ENCODE results near the gene PARVB.

PARVB gene

DNA sequence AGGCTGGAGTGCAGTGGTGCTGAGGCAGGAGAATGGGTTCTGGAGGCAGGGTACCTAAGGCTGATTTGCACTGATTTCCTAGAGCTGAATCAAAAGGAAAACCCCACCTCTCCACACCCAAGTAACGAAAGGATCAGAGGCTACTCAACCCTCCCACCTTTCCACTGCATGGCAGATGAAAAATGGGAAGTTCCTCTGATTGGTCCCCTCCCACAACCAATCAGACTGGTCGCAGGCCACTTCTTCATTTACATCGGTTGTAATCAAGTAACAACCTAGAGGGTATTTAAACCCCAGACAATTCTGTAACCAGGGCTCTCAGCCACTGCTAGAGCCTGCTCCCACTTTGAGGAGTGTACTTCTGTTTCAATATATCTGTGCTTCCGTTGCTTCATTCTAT, 18.6 kb upstream of the PARVB start:
- no peak overlapping the region for H2BK15ac ChIP-seq (ENCODE audit: low read length)
- H3K79me1 ChIP-seq (ENCODE audit: low read depth, low read length) = no peaks in the 10 kb centered on the region
- H3K14ac ChIP-seq (ENCODE audit: low read length) = no peak overlapping the region
- no peak overlapping the region for H3K4me2 ChIP-seq (ENCODE audit: insufficient read depth, low read length, poor library complexity, severe bottlenecking)
- no peak overlapping the region for H3K4ac ChIP-seq (ENCODE audit: low read length)
- H3K23ac ChIP-seq (ENCODE audit: low read depth, low read length, poor library complexity) = no peak overlapping the region
- H3K4me3 ChIP-seq (ENCODE audit: low read length in 2 of 2) = no peak overlapping the region
- H2AK5ac ChIP-seq (ENCODE audit: low read depth, low read length) = no peak overlapping the region
- H3K9me3 ChIP-seq (replicated peaks in 1 of 2; ENCODE audit: control insufficient read depth in 2 of 2, insufficient read depth in 1 of 2, low read depth in 1 of 2, low read length in 2 of 2) = peaks cover 3 to 6% of the 10 kb centered on the region in 2 donors
- H2BK12ac ChIP-seq (ENCODE audit: low read length) = no peak overlapping the region
- no peak for DNase-seq (ENCODE audit: low spot score)
- no peak overlapping the region for H4K8ac ChIP-seq (ENCODE audit: low read depth, low read length)
- H2BK120ac ChIP-seq (ENCODE audit: low read depth, low read length) = no peak overlapping the region
- peaks cover 0 to 3% of the 10 kb centered on the region in 2 donors for H3K4me1 ChIP-seq (ENCODE audit: control insufficient read depth in 2 of 2, insufficient read depth in 1 of 2, low read depth in 1 of 2, low read length in 2 of 2)
- no peak overlapping the region for H3K18ac ChIP-seq (ENCODE audit: low read length)
- H3K27ac ChIP-seq (replicated peaks; ENCODE audit: low read length) = no peak overlapping the region
- no peak overlapping the region for H2AFZ ChIP-seq (ENCODE audit: low read length)
- H2BK5ac ChIP-seq (ENCODE audit: low read length) = no peak overlapping the region
- no peak overlapping the region for H3K9ac ChIP-seq (ENCODE audit: low read depth, low read length, poor library complexity)
- WGBS, 2 donors (ENCODE audit: extremely low coverage in 2 of 2, insufficient read length in 2 of 2, insufficient replicate concordance in 1 of 2) = no CpG with 5 or more reads among the region's 4 CpGs
- H4K91ac ChIP-seq (ENCODE audit: low read depth, low read length, poor library complexity) = no peak overlapping the region
- no peaks in the 10 kb centered on the region for H3K27me3 ChIP-seq (ENCODE audit: control insufficient read depth in 3 of 3, insufficient read depth in 3 of 3, low read depth in 1 of 3, low read length in 3 of 3)
- peaks cover 0 to 3% of the 10 kb centered on the region in 2 donors for H3K36me3 ChIP-seq (replicated peaks in 1 of 2; ENCODE audit: control insufficient read depth in 2 of 2, insufficient read depth in 2 of 2, low read length in 2 of 2)

DNA sequence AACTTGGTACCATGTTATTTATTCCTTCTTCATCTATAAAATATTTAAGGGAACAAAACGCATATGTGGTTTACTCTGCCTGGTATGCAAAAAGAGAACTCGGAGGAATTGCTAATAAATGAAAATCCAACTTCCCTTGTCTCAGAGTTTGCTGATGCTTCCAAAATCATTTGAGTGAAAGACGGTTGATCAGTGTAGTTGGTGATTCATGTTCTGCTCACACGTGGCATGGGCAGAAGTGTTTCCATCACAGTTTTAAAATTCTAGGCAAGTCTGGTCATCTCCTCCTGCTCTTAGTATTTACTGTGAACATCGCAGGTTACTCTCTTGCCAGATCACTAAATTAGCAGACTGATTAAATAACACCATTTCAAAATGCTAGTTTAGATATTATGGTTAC, 11.9 kb upstream of the PARVB start:
- Histone ChIP-seq H3K27me3 (ENCODE audit: control insufficient read depth in 3 of 3, insufficient read depth in 3 of 3, low read depth in 1 of 3, low read length in 3 of 3) (no peaks in the 10 kb centered on the region), H2AFZ (ENCODE audit: low read length) (no peak overlapping the region), H3K36me3 (replicated peaks in 1 of 2; ENCODE audit: control insufficient read depth in 2 of 2, insufficient read depth in 2 of 2, low read length in 2 of 2) (no peaks in the 10 kb centered on the region), H3K9me3 (replicated peaks in 1 of 2; ENCODE audit: control insufficient read depth in 2 of 2, insufficient read depth in 1 of 2, low read depth in 1 of 2, low read length in 2 of 2) (no peaks in the 10 kb centered on the region), H4K8ac (ENCODE audit: low read depth, low read length) (no peak overlapping the region), H3K23ac (ENCODE audit: low read depth, low read length, poor library complexity) (no peak overlapping the region), H3K27ac (replicated peaks; ENCODE audit: low read length) (no peak overlapping the region), H3K4me1 (ENCODE audit: control insufficient read depth in 2 of 2, insufficient read depth in 1 of 2, low read depth in 1 of 2, low read length in 2 of 2) (no peaks in the 10 kb centered on the region), H3K18ac (ENCODE audit: low read length) (no peak overlapping the region), H2AK5ac (ENCODE audit: low read depth, low read length) (no peak overlapping the region), H3K4ac (ENCODE audit: low read length) (no peak overlapping the region), H4K91ac (ENCODE audit: low read depth, low read length, poor library complexity) (no peak overlapping the region), H3K4me3 (ENCODE audit: low read length in 2 of 2) (no peak overlapping the region), H3K79me1 (ENCODE audit: low read depth, low read length) (no peaks in the 10 kb centered on the region), H2BK120ac (ENCODE audit: low read depth, low read length) (no peak overlapping the region), H3K4me2 (ENCODE audit: insufficient read depth, low read length, poor library complexity, severe bottlenecking) (no peak overlapping the region), H2BK12ac (ENCODE audit: low read length) (no peak overlapping the region), H3K14ac (ENCODE audit: low read length) (no peak overlapping the region), H2BK5ac (ENCODE audit: low read length) (no peak overlapping the region), H2BK15ac (ENCODE audit: low read length) (no peak overlapping the region), H3K9ac (ENCODE audit: low read depth, low read length, poor library complexity) (no peak overlapping the region)
- DNase-seq (ENCODE audit: low spot score) = no peak
- WGBS, 2 donors (ENCODE audit: extremely low coverage in 2 of 2, insufficient read length in 2 of 2, insufficient replicate concordance in 1 of 2) = no CpG with 5 or more reads among the region's 5 CpGs

DNA sequence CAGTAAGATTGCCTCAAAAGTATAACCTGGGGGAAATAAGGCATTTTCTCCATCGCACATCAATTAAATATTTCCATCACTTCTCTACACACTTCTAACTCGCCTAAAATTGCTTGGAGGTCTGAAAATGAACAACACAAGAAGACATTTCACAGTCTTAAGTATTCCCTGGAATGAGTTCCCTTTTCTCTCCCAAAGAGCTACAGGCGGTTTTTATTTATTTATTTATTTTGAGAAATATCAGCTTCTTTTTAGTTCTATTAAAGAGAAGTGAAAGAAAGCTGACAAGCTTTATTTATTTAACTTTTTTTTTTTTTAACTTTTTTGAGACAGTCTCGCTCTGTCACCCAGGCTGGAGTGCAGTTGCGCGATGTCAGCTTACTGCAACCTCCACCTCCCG, 11.5 kb upstream of the PARVB start:
- no peak for DNase-seq (ENCODE audit: low spot score)
- Histone ChIP-seq H3K9ac (ENCODE audit: low read depth, low read length, poor library complexity) (no peak overlapping the region), H3K18ac (ENCODE audit: low read length) (no peak overlapping the region), H2AFZ (ENCODE audit: low read length) (no peak overlapping the region), H3K4me3 (ENCODE audit: low read length in 2 of 2) (no peak overlapping the region), H3K27ac (replicated peaks; ENCODE audit: low read length) (no peak overlapping the region), H3K9me3 (replicated peaks in 1 of 2; ENCODE audit: control insufficient read depth in 2 of 2, insufficient read depth in 1 of 2, low read depth in 1 of 2, low read length in 2 of 2) (no peaks in the 10 kb centered on the region), H2BK120ac (ENCODE audit: low read depth, low read length) (no peak overlapping the region), H3K36me3 (replicated peaks in 1 of 2; ENCODE audit: control insufficient read depth in 2 of 2, insufficient read depth in 2 of 2, low read length in 2 of 2) (no peaks in the 10 kb centered on the region), H2AK5ac (ENCODE audit: low read depth, low read length) (no peak overlapping the region), H2BK12ac (ENCODE audit: low read length) (no peak overlapping the region), H4K91ac (ENCODE audit: low read depth, low read length, poor library complexity) (no peak overlapping the region), H2BK15ac (ENCODE audit: low read length) (no peak overlapping the region), H3K79me1 (ENCODE audit: low read depth, low read length) (no peaks in the 10 kb centered on the region), H3K4me2 (ENCODE audit: insufficient read depth, low read length, poor library complexity, severe bottlenecking) (no peak overlapping the region), H3K4me1 (ENCODE audit: control insufficient read depth in 2 of 2, insufficient read depth in 1 of 2, low read depth in 1 of 2, low read length in 2 of 2) (no peaks in the 10 kb centered on the region), H2BK5ac (ENCODE audit: low read length) (no peak overlapping the region), H4K8ac (ENCODE audit: low read depth, low read length) (no peak overlapping the region), H3K14ac (ENCODE audit: low read length) (no peak overlapping the region), H3K4ac (ENCODE audit: low read length) (no peak overlapping the region), H3K23ac (ENCODE audit: low read depth, low read length, poor library complexity) (no peak overlapping the region), H3K27me3 (ENCODE audit: control insufficient read depth in 3 of 3, insufficient read depth in 3 of 3, low read depth in 1 of 3, low read length in 3 of 3) (no peaks in the 10 kb centered on the region)
- WGBS, 2 donors (ENCODE audit: extremely low coverage in 2 of 2, insufficient read length in 2 of 2, insufficient replicate concordance in 1 of 2) = no CpG with 5 or more reads among the region's 7 CpGs

DNA sequence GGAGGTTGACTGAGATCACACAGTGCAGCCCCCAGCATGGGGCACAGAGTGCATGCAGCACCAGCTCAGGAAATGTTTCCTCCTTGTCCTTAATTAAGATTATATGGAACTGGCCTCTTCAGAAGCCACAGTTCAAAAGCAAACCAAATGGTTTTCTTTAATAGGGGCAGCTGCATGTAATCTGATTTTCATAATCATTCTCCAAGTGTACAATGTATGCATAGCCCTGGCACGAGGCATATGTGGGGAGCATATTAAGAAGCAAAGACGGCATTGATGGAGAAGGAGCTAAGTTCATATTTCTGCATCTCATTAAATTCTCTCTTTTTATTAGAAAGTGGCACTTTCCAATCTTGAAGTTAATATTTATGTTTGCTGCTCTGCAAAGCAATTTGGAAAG, 9.9 kb upstream of the PARVB start:
- no peak overlapping the region for H2BK5ac ChIP-seq (ENCODE audit: low read length)
- H3K4me1 ChIP-seq (ENCODE audit: control insufficient read depth in 2 of 2, insufficient read depth in 1 of 2, low read depth in 1 of 2, low read length in 2 of 2) = no peaks in the 10 kb centered on the region
- no peak overlapping the region for H3K9ac ChIP-seq (ENCODE audit: low read depth, low read length, poor library complexity)
- no peaks in the 10 kb centered on the region for H3K27me3 ChIP-seq (ENCODE audit: control insufficient read depth in 3 of 3, insufficient read depth in 3 of 3, low read depth in 1 of 3, low read length in 3 of 3)
- no peak overlapping the region for H2BK12ac ChIP-seq (ENCODE audit: low read length)
- no peak overlapping the region for H3K4ac ChIP-seq (ENCODE audit: low read length)
- H3K18ac ChIP-seq (ENCODE audit: low read length) = no peak overlapping the region
- no CpG with 5 or more reads among the region's 2 CpGs for WGBS, 2 donors (ENCODE audit: extremely low coverage in 2 of 2, insufficient read length in 2 of 2, insufficient replicate concordance in 1 of 2)
- DNase-seq (ENCODE audit: low spot score) = no peak
- H3K23ac ChIP-seq (ENCODE audit: low read depth, low read length, poor library complexity) = no peak overlapping the region
- no peaks in the 10 kb centered on the region for H3K36me3 ChIP-seq (replicated peaks in 1 of 2; ENCODE audit: control insufficient read depth in 2 of 2, insufficient read depth in 2 of 2, low read length in 2 of 2)
- H4K91ac ChIP-seq (ENCODE audit: low read depth, low read length, poor library complexity) = no peak overlapping the region
- no peak overlapping the region for H3K4me3 ChIP-seq (ENCODE audit: low read length in 2 of 2)
- no peak overlapping the region for H3K4me2 ChIP-seq (ENCODE audit: insufficient read depth, low read length, poor library complexity, severe bottlenecking)
- no peak overlapping the region for H2AK5ac ChIP-seq (ENCODE audit: low read depth, low read length)
- no peak overlapping the region for H2AFZ ChIP-seq (ENCODE audit: low read length)
- H3K9me3 ChIP-seq (replicated peaks in 1 of 2; ENCODE audit: control insufficient read depth in 2 of 2, insufficient read depth in 1 of 2, low read depth in 1 of 2, low read length in 2 of 2) = no peaks in the 10 kb centered on the region
- no peak overlapping the region for H2BK15ac ChIP-seq (ENCODE audit: low read length)
- no peak overlapping the region for H4K8ac ChIP-seq (ENCODE audit: low read depth, low read length)
- no peaks in the 10 kb centered on the region for H3K79me1 ChIP-seq (ENCODE audit: low read depth, low read length)
- no peak overlapping the region for H3K27ac ChIP-seq (replicated peaks; ENCODE audit: low read length)
- no peak overlapping the region for H2BK120ac ChIP-seq (ENCODE audit: low read depth, low read length)
- H3K14ac ChIP-seq (ENCODE audit: low read length) = no peak overlapping the region

Data from neuronal stem cell (in vitro differentiated cells).